H1 (cell line): ENCODE results near the gene APBA2. TPM values are rescaled to one million over a fixed set of nuclear protein-coding genes. Genes with fewer than 3 reads are reported as not detected.

Experiments
- CEBPB ChIP-seq: IDR thresholded peaks from 2 replicates; pipeline ENCODE4 v1.6.1; 2012; ENCODE audit warnings: low read depth, low read length
- E2F6 ChIP-seq: IDR thresholded peaks from 2 replicates; pipeline ENCODE4 v1.6.1; 2012; ENCODE audit warnings: inconsistent platforms
- GTF2F1 ChIP-seq: IDR thresholded peaks from 2 replicates; pipeline ENCODE4 v1.6.1; 2012; ENCODE audit warnings: low read depth, low read length, improper control_type of control experiment, borderline replicate concordance
- POLR2AphosphoS5 ChIP-seq: IDR thresholded peaks from 2 replicates; pipeline ENCODE4 v1.6.1; 2011; ENCODE audit warnings: low read depth, low read length
- SAP30 ChIP-seq: fragments of 300-600 bp; sonication (generic); IDR thresholded peaks from 2 replicates; pipeline ENCODE4 v1.7.1; 2012; ENCODE audit warnings: low read length, moderate library complexity, mild to moderate bottlenecking, inconsistent platforms; ENCODE audit not compliant: insufficient read depth, insufficient replicate concordance
- polyA plus RNA-seq, 7 experiments: library from polyadenylated mRNA; depleted of rRNA in 3 of 7; stranded (reverse) in 5 of 7; unstranded in 2 of 7; fragments of >200 nt in 5 of 7; fragments of 200-250 nt in 2 of 7; gene quantifications; 1 replicate in 5 of 7; 2 replicates in 1 of 7; 4 replicates in 1 of 7; pipeline versions ENCODE4 v1.2.1 to v1.2.3, GENCODE V29; 2011 to 2013; ENCODE audit warnings: missing spikeins in 2 of 7, mixed read lengths in 2 of 7
- total RNA-seq: library from RNA; stranded (reverse); fragmentation: NEBNext Ultra II Directional; extraction: Animal tissue kit (Norgen Biotek cat#: 25700); gene quantifications from 2 replicates; pipeline ENCODE4 v1.2.1, GENCODE V29; 2021

APBA2 gene
- total and polyA plus RNA-seq, 2 of the 8 experiments (the other 6 are each of a cell fraction or from before 2014, with no cell fraction given): 15.5 to 19.0 TPM

GRCh38 chr15:29018995-29019976 is 133.5 kb downstream of the APBA2 start (continued):
- TF ChIP-seq SAP30 (no peak), POLR2AphosphoS5 (no peak), GTF2F1 (no peak), E2F6 (no peak), CEBPB (no peak)
